Astrocyte of the hippocampus (primary cell): Measurements from ENCODE around the gene CELA2A.
"Not testable (repeated sequence)": the region's sequence is repeated elsewhere in the genome, so short reads cannot be mapped to it uniquely, and the experiment has no call there.

Experiments
- DNase-seq: peaks from one replicate; pipeline ENCODE4 v3.0.0; 2011; ENCODE audit warnings: low read depth, low spot score

Gene CELA2A

DNA sequence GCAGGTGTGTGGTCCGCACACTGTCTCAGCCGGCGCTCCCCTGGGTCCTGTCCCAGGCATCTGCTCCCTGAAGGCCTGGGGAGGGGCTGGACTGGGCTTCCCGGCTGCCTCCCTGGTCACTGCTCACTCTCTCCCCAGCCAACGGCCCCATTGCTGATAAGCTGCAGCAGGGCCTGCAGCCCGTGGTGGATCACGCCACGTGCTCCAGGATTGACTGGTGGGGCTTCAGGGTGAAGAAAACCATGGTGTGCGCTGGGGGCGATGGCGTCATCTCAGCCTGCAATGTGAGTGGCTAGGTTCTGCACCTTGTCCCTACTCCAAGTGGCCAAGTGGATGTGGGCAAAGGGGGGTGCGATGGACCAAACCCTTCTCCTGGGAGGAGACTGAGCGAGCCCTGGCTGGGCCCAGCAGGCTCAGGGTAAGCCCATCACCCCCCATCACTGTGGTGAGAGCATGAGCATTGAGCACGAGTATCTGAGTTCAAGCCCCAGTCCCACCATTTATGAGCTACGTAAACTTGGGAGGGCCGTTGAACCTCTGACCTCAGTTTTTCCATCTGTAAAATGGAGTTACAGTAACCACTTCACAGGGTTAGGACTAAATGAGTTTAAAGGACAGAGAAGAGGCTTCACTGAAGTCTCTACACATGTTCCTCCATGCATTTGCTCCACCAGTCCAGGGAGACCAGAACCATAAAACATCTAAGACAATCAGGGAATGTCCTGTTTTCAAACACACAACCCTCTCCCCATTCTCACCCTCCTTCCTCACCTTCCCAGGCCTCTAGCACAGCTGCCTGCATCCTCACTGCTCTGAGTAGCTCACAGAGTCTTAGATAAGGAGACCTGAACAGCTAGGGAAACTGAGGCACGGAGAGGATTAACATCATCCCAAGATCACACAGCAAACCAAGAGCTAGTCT is 11.8 kb upstream of the CELA2A start:
- DNase-seq, result no peak

DNA sequence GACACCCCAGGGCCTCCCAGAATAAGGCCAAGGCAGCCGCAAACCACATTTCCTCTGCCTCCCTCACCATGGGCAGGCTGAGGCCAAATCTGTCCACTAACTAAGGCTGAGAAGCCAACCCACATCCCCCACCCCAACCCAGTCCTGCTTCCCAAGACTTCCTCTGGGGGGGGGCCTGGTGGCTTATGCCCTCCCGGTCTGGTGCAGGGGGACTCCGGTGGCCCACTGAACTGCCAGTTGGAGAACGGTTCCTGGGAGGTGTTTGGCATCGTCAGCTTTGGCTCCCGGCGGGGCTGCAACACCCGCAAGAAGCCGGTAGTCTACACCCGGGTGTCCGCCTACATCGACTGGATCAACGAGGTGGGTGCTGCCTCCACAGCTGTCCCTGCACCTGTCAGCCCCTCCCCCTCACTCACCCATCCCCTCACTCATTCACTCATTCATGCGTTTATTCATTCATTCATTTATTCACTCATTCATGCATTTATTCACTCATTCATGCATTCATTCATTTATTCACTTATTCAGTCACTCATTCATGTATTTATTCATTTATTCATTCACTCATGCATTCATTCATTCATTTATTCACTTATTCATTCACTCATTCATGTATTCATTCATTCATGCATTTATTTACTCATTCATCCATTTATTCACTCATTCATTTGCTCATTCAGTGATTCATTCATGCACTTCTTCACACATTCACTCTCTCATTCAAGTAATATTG is 11.0 kb upstream of the CELA2A start:
- DNase-seq, result no peak

DNA sequence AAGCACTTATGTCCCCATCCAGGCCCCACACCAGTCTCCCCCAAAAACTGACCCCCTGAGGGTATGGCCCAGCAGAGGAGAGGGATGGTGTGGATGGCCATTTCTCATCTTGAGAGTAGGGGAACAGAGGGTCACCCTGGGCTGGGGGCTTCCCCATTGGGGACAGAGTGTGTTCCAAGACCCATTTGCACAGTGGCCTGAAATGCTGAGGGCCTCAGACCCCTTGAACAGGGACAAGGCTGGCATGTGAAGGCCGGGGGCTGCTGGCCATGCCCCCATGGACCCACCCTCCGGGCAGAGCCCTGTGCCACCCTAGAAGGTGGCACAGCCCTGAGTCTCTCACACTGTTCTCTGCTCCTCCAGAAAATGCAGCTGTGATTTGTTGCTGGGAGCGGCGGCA is 10.3 kb upstream of the CELA2A start:
- DNase-seq, result no peak

DNA sequence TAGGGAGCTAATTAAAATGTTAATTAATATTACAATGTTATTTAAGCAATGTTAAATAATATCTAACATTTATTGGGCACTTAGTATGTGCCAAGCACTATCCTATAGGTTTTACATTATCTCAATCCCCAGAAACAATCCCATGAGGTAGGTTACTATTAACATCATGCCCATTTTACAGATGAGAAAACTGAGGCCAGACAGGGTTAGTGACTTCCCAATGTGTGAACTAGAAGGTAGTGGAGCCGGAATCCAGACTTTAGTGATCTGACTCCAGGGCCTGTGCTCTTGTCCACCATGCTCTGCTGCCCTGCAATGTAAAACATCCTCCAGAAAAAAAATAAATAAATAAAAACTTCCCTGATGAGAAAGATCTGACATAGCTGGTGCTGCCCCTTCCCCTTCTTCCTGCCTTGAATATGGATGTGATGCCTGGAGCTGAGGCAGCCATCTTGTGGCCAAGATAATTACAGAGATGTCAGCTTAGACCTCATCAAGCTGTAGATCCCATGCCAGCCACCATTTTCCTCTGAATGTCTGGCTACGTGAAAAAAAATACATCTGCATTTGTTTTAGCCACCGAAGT is 7.6 kb upstream of the CELA2A start:
- no peak for DNase-seq

DNA sequence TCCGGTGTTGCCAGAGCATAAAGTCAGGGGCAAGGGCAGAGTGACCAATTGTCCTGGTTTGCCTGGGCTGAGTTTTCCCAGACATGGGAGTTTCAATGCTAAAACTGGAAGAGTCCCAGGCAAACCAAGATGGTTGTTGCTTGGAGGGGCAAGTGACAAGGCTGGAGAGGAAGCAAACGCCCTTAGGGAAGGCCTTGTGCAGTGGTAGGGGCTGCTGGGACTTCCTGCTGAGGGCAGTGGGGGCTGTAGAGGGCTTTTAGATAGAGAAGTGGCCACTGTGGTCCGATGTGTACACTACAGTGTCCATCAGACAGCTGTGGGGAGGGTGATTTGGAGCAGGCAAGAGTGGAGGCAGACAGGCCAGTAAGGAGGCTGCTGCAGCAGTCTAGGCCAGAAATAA is 7.0 kb upstream of the CELA2A start:
- DNase-seq, result no peak

DNA sequence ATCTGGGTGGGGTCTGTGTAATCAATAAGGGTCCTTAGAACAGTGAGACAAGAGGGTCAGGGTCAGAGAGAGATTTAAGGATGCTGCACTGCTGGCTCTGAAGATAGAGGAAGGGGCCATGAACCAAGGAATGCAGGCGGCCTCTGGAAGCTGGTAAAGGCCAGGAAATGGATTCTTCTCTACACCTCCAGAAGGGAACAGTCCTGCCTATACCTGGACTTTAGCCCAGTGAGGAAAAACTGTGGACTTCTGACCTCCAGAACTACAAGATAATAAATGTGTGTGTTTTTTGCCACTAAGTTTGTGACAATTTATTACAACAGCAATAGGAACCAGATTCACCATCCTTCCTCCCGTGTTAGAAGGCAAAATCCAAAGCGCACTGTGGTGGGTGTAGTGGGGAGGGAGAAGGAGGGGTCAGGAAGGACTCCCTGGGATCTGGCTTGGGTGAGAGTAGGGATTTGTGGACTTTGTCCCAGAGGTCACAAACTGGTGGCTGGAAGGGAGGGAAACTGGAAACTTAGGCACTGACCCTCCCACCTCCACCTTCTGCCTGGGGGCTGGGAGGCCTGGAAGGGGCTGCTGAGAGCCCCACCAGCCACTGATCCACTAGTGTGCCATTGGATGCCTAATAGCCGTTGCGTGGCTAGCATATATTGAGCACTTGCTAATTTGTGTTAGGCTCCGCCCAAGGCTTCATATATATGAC is 5.4 kb upstream of the CELA2A start:
- DNase-seq, result no peak

DNA sequence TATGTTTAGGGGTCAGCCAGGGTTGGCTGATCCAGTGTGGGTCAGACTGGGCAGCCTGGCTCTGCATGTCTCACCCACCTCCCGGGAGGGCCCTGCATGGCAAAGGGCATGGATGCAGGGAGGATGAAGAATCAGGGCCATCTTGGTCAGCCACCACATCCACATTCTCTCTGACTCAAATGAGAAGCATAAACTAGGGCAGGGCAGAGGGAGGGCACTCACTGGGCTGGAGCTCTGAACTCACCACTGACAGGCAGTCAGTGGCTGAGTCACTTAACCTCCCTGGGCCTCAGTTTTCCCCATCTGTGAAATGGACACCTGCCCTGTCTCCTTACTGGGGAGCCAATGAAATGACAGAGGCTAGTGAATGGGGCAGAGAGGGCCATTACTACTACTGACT is 4.3 kb upstream of the CELA2A start:
- DNase-seq, result no peak

DNA sequence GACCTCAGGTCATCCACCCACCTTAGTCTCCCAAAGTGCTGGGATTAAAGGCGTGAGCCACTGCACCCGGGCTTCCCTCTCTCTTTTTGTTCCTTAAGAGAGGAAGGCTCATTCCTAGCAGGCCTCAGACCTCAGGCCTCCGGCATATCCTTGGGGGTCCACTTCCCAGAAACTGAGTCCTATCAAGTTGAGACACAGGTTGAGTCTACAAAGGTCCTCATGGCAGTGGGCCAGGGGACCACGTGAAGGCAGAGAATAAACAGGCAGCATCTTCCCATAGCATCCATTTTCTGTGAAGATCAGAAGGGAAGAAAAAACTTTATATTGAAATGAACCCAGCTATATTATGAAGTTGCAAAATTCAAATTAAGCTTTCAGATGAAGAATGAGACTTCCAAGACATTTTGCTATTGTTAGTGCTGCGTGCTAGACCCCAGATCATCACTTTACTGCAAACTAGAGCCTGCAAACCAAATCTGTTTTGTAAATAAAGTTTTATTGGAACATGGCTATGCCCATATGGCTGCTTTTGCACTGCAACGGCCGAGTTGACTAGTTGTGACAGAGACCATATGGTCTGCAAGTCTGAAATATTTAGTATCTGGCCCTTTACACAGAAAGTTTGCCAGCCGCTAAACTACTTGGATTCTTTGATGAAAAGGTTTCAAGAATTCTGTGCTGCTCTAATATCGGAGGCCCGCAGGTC is 3.5 kb upstream of the CELA2A start:
- DNase-seq, result no peak

DNA sequence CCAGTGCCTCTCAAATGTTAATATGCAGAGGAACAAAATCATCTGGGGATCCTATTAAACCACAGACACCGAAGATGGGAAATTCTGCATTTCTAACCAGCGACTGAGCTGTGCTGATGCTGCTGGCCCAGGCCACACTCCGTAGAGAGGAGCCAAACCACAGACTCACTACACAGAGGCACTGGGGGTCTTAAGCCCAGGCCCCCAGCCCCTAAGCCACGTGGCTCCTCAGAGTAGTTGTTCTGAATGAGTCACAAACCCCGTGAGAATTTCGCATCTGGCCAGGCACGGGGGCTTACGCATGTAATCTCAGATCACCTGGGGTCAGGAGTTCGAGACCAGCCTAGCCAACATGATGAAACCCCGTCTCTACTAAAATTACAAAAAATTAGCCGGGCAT is 2.8 kb upstream of the CELA2A start:
- no peak for DNase-seq

DNA sequence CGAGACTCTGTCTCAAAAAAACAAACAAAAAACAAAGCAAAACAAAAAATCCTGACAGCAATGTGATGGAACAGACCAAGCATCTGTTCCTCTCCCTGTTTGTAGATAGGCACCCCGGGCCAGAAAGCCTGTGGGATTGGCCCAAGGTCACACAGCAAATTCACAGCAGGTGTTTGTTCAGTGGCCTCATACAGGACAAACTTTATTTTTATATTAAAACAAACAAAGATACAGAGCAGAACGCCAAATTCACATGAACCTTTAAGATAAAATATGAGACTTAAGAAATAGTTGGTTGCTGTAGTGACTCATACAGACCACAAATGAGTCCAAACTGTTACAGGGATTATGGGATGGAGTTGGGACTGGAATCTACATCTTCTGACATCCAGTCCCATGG is 2.3 kb upstream of the CELA2A start:
- DNase-seq, result peak; percentile 53

DNA sequence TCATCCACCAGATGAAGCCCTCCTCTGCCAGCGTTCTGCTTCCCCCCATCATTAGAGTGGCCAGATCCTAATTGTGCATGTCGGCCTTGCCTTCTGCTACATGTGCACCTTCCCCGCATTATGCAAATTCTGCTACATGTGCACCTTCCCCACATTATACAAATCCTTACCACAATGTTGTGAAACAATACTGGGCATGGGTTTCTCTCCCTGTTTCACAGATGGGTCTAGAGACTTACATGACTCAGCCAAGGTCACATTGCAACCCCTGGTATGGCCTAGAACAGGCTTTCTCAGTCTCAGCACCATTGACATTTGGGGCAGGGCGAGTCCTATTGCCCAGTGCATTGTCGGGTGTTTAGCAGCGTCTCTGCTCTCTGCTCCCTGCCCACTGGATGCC is 1.0 kb upstream of the CELA2A start:
- no peak for DNase-seq

DNA sequence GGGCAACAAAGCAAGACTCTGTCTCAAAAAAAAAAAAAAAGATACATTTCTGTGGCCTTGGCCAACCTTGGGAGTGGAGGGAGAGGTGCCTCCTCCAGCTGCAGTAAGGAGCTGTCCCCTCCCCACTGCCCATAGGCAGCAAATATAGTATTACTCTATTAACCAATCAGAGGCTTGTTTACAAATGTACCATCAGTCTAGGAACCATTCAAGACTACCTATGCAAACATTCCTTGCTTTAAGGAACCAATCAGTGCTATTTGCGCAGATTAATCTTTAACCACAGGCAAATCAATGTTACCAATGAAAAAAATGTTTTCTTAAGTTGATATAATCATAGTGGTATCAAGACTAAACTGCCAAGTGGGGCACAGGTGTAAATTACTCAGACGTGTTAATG is 1.1 kb downstream of the CELA2A start:
- no peak for DNase-seq

DNA sequence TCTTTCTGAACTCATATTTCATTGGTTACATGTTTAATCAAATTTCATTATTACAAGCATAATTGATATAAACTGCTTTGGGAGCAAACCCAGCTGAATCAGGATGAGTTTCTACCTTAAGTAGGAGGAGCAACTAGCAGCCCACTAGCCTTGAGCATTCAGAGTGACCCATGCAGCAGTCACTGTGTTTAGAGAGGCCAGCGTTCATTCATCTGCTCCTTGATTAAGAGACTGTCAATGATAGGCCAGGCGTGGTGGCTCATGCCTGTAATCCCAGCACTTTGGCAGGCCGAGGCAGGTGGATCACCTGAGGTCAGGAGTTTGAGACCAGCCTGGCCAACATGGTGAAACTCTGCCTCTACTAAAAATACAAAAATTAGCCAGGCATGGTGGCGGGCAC is 1.9 kb downstream of the CELA2A start:
- DNase-seq, result not testable (repeated sequence)

DNA sequence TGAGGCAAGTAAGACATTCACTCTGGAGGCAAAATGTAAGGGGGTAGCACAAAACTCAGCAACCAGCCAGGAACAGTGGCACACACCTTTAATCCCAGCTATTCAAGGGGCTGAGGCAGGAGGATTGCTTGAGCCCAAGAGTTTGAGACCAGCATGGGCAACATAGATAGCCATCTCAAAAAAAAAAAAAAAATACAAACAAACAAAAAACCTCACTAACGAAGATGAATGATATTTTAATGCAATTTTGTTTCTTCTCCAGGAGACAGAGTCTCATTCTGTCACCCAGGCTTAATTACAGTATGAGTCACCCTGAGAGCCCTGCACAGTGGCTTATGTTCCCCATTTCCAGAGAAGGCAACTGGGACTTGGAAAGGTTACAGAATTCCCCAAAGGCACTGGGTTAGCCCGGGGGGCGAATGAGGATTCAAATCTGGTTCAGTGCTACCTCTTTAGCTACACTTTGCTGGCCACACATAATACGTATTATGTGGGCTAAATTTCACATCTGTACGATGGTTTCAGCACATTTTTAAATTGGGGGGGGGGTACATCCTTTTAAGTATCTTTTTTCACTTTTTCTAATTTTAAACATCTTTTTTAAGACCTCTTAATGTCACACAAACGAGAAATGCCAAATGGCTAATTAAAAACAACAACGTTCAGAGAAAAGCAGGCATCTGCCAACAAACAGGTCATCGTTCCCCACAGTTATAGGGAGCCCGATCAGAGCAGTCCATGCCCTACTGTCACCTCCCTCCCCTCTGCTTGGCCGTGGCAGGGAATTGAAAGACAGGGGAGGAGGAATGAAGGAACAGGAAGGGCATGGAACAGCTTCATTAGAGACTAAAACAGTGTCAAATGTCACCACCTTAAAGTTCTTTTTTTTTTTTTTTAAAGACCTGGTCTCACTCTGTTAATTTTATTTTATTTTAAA is 3.5 kb downstream of the CELA2A start:
- peak; percentile 48 for DNase-seq

DNA sequence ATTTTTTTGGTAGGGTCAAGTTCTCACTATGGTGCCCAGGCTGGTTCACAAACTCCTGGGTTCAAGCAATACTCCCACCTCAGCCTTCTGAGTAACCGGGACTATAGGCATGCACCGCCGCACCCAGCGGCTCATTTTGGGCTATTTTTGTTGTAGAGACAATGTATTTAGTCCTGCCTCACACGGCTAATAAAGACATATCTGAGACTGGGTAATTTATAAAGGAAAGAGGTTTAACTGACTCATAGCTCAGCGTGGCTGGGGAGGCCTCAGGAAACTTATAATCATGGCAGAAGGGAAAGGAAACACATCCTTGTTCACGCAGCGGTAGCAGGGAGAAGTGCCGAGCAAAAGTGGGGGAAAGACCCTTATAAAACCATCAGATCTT is 4.2 kb downstream of the CELA2A start:
- DNase-seq, result no peak

DNA sequence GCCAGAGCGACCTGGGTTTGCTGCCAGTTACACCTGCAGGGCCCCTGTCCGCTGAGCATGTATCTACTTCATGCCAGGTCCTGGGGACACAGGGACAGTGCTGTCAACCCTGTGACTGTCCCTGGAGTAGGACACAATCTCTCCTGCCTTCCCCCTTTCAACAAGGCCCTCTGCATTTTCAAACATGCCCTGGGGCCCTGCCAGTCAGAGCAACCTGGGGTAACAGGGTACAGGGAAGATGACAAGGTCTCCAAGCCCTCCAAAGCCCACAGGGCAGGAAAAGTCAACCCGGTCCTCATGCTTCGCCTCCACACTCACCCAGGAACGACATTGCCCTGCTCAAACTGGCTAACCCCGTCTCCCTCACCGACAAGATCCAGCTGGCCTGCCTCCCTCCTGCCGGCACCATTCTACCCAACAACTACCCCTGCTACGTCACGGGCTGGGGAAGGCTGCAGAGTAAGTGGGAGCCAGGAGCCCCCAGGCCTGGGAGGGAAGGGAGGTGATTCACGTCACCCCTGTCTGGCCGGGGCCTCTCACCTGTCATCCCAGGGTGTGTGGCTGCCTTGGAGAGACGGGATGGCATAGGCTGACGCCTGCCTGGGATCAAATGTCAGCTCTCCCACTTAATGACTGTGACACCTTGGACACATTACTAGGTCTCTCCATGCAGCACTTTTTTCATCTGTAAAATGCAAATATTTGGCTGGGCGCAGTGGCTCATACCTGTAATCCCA is 6.7 kb downstream of the CELA2A start:
- not testable (repeated sequence) for DNase-seq

DNA sequence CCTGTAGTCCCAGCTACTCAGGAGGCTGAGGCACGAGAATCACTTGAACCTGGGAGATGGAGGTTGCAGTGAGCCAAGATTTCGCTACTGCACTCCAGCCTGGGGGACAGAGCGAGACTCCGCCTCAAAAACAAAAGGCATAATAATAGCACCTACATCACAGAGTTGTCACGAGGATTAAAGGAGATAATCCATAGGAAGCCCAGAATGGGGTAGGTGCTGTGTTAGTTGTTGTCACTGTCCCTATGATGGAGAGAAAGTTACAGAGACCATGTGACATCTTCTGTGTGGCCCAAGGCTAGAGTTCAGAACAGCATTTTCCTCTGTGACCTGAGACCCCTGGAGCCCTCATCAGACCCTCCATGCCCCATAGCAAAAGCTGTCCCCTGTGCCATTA is 7.4 kb downstream of the CELA2A start:
- DNase-seq, result not testable (repeated sequence)

DNA sequence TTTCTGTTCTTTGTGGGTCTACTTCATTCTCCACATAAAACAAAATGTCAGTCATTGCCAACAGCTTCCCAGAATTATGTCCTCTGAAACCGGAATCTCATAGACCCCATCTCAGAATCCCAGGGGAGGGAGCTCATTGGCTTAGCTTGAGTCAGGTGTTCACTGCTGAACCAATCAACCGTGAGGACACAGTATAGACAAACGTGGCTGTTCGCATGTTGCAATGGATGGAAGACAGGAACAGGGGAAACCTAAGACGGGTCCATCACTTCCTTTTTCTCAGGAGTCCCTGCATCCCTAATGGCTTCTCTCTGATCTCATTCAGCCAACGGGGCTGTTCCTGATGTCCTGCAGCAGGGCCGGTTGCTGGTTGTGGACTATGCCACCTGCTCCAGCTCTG is 9.1 kb downstream of the CELA2A start:
- DNase-seq, result no peak

DNA sequence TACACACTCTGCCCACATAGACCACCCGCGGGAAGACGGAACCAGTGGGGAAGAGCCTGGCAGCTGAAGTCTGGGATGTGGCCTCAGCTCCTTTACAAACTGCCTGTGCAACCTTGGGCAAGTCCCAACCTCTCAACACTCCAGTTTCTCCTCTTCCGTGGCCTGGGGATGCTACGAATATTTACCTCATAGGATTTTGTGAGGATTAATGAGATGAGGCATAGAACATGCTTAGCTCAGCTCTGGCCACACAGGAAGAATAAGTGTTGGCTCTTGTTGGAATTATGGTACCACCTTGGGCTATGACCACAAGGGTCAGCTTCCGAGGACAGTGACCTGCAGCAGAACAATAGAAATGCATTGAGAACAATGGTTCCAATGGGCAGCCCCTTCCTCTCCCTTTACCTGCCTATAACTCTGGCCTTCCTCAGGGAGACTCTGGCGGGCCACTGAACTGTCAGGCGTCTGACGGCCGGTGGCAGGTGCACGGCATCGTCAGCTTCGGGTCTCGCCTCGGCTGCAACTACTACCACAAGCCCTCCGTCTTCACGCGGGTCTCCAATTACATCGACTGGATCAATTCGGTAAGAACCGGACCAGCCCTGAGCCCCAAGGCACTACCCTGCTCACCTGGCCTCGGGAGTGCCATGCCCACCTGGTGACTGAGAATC is 10.6 kb downstream of the CELA2A start:
- not testable (repeated sequence) for DNase-seq
